ENCODE measurements around the gene LHFPL2. TPM values are rescaled to one million over a fixed set of nuclear protein-coding genes. Genes with fewer than 3 reads are reported as not detected.

The LHFPL2 gene
- total and polyA plus RNA-seq, 2 experiments from 2014 or later: 10.6 to 50.8 TPM

- Mint-ChIP-seq H3K4me3 (no peak overlapping the region), H3K27ac (no peak overlapping the region), H3K27me3 (ENCODE audit: insufficient read depth, low read depth, poor library complexity) (peaks cover 3% of the 10 kb centered on the region), H3K36me3 (ENCODE audit: low read depth) (peaks cover 14% of the 10 kb centered on the region), H3K9me3 (peaks cover 3% of the 10 kb centered on the region), H3K4me1 (peaks cover 6% of the 10 kb centered on the region)
- no peak for DNase-seq (ENCODE audit: low spot score)
- Histone ChIP-seq H3K9me2 (ENCODE audit: insufficient read depth) (no peaks in the 10 kb centered on the region), H3K27ac (ENCODE audit: low read depth) (no peak overlapping the region), H3K27me3 (ENCODE audit: insufficient read depth) (no peaks in the 10 kb centered on the region), H2AFZ (no peak overlapping the region), H3K4me3 (no peak overlapping the region), H3K79me2 (replicated peaks; ENCODE audit: insufficient read depth) (no peaks in the 10 kb centered on the region), H3F3A (replicated peaks; ENCODE audit: low read depth) (no peaks in the 10 kb centered on the region), H4K20me1 (replicated peaks; ENCODE audit: insufficient read depth) (no peaks in the 10 kb centered on the region), H3K36me3 (ENCODE audit: insufficient read depth) (no peaks in the 10 kb centered on the region), H3K4me2 (no peak overlapping the region), H3K4me1 (ENCODE audit: insufficient read depth) (no peaks in the 10 kb centered on the region)
- ATAC-seq: no peak
- TF ChIP-seq, protein P1, sequence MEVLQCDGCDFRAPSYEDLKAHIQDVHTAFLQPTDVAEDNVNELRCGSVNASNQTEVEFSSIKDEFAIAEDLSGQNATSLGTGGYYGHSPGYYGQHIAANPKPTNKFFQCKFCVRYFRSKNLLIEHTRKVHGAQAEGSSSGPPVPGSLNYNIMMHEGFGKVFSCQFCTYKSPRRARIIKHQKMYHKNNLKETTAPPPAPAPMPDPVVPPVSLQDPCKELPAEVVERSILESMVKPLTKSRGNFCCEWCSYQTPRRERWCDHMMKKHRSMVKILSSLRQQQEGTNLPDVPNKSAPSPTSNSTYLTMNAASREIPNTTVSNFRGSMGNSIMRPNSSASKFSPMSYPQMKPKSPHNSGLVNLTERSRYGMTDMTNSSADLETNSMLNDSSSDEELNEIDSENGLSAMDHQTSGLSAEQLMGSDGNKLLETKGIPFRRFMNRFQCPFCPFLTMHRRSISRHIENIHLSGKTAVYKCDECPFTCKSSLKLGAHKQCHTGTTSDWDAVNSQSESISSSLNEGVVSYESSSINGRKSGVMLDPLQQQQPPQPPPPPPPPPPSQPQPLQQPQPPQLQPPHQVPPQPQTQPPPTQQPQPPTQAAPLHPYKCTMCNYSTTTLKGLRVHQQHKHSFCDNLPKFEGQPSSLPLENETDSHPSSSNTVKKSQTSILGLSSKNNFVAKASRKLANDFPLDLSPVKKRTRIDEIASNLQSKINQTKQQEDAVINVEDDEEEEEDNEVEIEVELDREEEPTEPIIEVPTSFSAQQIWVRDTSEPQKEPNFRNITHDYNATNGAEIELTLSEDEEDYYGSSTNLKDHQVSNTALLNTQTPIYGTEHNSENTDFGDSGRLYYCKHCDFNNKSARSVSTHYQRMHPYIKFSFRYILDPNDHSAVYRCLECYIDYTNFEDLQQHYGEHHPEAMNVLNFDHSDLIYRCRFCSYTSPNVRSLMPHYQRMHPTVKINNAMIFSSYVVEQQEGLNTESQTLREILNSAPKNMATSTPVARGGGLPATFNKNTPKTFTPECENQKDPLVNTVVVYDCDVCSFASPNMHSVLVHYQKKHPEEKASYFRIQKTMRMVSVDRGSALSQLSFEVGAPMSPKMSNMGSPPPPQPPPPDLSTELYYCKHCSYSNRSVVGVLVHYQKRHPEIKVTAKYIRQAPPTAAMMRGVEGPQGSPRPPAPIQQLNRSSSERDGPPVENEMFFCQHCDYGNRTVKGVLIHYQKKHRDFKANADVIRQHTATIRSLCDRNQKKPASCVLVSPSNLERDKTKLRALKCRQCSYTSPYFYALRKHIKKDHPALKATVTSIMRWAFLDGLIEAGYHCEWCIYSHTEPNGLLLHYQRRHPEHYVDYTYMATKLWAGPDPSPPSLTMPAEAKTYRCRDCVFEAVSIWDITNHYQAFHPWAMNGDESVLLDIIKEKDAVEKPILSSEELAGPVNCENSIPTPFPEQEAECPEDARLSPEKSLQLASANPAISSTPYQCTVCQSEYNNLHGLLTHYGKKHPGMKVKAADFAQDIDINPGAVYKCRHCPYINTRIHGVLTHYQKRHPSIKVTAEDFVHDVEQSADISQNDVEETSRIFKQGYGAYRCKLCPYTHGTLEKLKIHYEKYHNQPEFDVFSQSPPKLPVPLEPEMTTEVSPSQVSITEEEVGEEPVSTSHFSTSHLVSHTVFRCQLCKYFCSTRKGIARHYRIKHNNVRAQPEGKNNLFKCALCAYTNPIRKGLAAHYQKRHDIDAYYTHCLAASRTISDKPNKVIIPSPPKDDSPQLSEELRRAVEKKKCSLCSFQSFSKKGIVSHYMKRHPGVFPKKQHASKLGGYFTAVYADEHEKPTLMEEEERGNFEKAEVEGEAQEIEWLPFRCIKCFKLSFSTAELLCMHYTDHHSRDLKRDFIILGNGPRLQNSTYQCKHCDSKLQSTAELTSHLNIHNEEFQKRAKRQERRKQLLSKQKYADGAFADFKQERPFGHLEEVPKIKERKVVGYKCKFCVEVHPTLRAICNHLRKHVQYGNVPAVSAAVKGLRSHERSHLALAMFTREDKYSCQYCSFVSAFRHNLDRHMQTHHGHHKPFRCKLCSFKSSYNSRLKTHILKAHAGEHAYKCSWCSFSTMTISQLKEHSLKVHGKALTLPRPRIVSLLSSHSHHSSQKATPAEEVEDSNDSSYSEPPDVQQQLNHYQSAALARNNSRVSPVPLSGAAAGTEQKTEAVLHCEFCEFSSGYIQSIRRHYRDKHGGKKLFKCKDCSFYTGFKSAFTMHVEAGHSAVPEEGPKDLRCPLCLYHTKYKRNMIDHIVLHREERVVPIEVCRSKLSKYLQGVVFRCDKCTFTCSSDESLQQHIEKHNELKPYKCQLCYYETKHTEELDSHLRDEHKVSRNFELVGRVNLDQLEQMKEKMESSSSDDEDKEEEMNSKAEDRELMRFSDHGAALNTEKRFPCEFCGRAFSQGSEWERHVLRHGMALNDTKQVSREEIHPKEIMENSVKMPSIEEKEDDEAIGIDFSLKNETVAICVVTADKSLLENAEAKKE (CRISPR knock-in tag; IDR thresholded peaks at IDR 0.05): no peak
- TF ChIP-seq REST (IDR thresholded peaks at IDR 0.05; ENCODE audit: unreplicated experiment): no peak
- TF ChIP-seq EZH2phosphoT487 (IDR thresholded peaks at IDR 0.05; ENCODE audit: unreplicated experiment): no peak
- TF ChIP-seq NANOG (IDR thresholded peaks at IDR 0.05; ENCODE audit: borderline replicate concordance): no peak
- no peak for TF ChIP-seq ZNF114 (CRISPR knock-in tag; IDR thresholded peaks at IDR 0.05)
- no peak for TF ChIP-seq STAT1 (IDR thresholded peaks at IDR 0.05; ENCODE audit: unreplicated experiment)
- TF ChIP-seq CREB1 (CRISPR knock-in tag; IDR thresholded peaks at IDR 0.05; ENCODE audit: low read depth): no peak
- TF ChIP-seq, protein P2, sequence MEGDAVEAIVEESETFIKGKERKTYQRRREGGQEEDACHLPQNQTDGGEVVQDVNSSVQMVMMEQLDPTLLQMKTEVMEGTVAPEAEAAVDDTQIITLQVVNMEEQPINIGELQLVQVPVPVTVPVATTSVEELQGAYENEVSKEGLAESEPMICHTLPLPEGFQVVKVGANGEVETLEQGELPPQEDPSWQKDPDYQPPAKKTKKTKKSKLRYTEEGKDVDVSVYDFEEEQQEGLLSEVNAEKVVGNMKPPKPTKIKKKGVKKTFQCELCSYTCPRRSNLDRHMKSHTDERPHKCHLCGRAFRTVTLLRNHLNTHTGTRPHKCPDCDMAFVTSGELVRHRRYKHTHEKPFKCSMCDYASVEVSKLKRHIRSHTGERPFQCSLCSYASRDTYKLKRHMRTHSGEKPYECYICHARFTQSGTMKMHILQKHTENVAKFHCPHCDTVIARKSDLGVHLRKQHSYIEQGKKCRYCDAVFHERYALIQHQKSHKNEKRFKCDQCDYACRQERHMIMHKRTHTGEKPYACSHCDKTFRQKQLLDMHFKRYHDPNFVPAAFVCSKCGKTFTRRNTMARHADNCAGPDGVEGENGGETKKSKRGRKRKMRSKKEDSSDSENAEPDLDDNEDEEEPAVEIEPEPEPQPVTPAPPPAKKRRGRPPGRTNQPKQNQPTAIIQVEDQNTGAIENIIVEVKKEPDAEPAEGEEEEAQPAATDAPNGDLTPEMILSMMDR (conservative IDR thresholded peaks at IDR 0.05; ENCODE audit: low read depth in 2 of 2): no peak
- TF ChIP-seq ZNF331 (CRISPR knock-in tag; IDR thresholded peaks at IDR 0.05; ENCODE audit: low read depth): no peak
- TF ChIP-seq JUNB (IDR thresholded peaks at IDR 0.05; ENCODE audit: unreplicated experiment): no peak
- TF ChIP-seq EZH2 (IDR thresholded peaks at IDR 0.05; ENCODE audit: low read depth, unreplicated experiment): no peak
- no peak for TF ChIP-seq ETS1 (IDR thresholded peaks at IDR 0.05)
- TF ChIP-seq POLR2AphosphoS5 (IDR thresholded peaks at IDR 0.05; ENCODE audit: low read depth): no peak
These were observed 189.7 kb downstream of the LHFPL2 start for GRCh38 chr5:78458843-78459242.
